ENCODE measurements around the gene SPATA24. TPM values are rescaled to one million over a fixed set of nuclear protein-coding genes. Genes with fewer than 3 reads are reported as not detected.
"Not testable (repeated sequence)": the region's sequence is repeated elsewhere in the genome, so short reads cannot be mapped to it uniquely, and the experiment has no call there.

SPATA24 gene
- total RNA-seq, 1 experiment from 2014 or later = 3.1 TPM

DNA sequence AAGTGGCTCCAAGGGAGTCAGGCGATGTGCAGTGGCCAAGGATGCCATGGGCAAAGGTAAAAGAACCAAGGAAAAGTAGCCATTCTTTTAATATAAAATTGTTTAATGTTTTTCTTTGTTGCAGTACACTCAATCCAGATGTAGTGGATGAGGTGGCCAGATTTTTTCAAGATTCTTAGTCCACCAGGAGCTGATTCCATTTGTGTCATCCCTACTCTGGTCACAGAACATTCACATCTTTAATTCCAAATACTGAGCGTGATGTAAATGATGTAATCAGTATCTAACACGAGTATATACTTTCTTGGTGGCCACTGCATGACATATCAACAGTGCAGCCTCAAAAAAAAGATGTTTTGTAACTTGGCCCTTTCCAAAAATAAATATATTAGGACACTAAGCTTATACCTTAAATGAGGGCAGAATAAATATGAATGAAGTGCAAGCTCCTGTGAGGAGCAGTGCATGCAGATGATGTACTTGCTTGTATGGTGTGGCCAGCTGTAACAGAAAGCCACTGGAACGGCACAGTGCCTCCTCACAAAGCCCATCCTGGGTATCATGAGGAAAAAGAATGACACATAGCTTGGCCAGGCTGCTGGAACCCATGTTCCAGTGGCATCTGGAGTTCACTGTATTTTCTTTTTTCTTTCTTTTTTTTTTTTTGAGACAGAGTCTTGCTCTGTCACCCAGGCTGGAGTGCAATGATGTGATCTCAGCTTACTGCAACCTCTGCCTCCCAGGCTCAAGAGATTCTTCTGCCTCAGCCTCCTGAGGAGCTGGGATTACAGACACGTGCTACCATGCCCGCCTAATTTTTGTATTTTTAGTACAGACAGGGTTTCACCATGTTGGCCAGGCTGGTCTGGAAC is 6.5 kb upstream of the SPATA24 start:
- H2AFZ ChIP-seq (ENCODE audit: low read depth, low read length, poor library complexity, severe bottlenecking) = no peak overlapping the region
- no peaks in the 10 kb centered on the region for H4K20me1 ChIP-seq (ENCODE audit: insufficient read depth)
- no TSS peak for BruUV-seq (replicated peaks)
- H3K27me3 ChIP-seq (ENCODE audit: insufficient read depth, low read length) = no peaks in the 10 kb centered on the region
- no peaks in the 10 kb centered on the region for H3K9me3 ChIP-seq (ENCODE audit: control insufficient read depth in 1 of 2, insufficient read depth in 1 of 2, low read depth in 1 of 2, low read length in 2 of 2)
- ChIA-PET POLR2A (no interaction called here), RAD21 (ENCODE audit: low non-redundant PET in 1 of 2, low total read pairs in 2 of 2, uncharacterized antibody in 2 of 2, unreplicated experiment in 2 of 2) (no interaction called here), CTCF (interaction anchor here (2.5 kb wide), 1 partner anchor 12 kb away, joined by 7 read pairs; no protein-coding TSS in a partner anchor)
- intact Hi-C loops (cut with micrococcal nuclease) = no loop called here
- no peaks in the 10 kb centered on the region for H3K79me2 ChIP-seq (ENCODE audit: insufficient read depth, low read length)
- no peak overlapping the region for H3K4me3 ChIP-seq (replicated peaks in 1 of 2; ENCODE audit: low read depth in 1 of 2, low read length in 2 of 2)
- no peaks in the 10 kb centered on the region for H3K36me3 ChIP-seq (ENCODE audit: control insufficient read depth in 1 of 2, insufficient read depth in 2 of 2, low read length in 2 of 2)
- DNase-seq (ENCODE audit: low read depth, low spot score) = no peak
- H3K4me2 ChIP-seq (ENCODE audit: low read length) = no peak overlapping the region
- H3K9me2 ChIP-seq (ENCODE audit: insufficient read depth) = no peaks in the 10 kb centered on the region
- H3K27ac ChIP-seq (ENCODE audit: low read depth, low read length) = no peak overlapping the region
- H3K9ac ChIP-seq (ENCODE audit: low read length) = no peak overlapping the region
- no peaks in the 10 kb centered on the region for H3K4me1 ChIP-seq (ENCODE audit: control insufficient read depth in 1 of 2, insufficient read depth in 2 of 2, low read length in 2 of 2)
- ATAC-seq = no peak
- TF ChIP-seq ELF1 (IDR thresholded peaks at IDR 0.05; ENCODE audit: borderline replicate concordance, low read depth) (no peak), POLR2A (IDR thresholded peaks at IDR 0.05; ENCODE audit: borderline replicate concordance, extremely low read depth, insufficient read depth, insufficient read length) (no peak), EZH2phosphoT487 (IDR thresholded peaks at IDR 0.05; ENCODE audit: borderline replicate concordance) (no peak), CEBPB (IDR thresholded peaks at IDR 0.05; ENCODE audit: low read depth) (no peak), ZNF274 (IDR thresholded peaks at IDR 0.05; ENCODE audit: low read depth, low read length) (no peak), SRF (IDR thresholded peaks at IDR 0.05; ENCODE audit: low read depth) (no peak), FOSL1 (IDR thresholded peaks at IDR 0.05; ENCODE audit: low read depth) (no peak), ZFX (IDR thresholded peaks at IDR 0.05) (no peak), EGR1 (IDR thresholded peaks at IDR 0.05; ENCODE audit: low read depth) (no peak), JUND (IDR thresholded peaks at IDR 0.05) (no peak), SP1 (IDR thresholded peaks at IDR 0.05; ENCODE audit: low read depth) (no peak)
- TF ChIP-seq, protein P1, sequence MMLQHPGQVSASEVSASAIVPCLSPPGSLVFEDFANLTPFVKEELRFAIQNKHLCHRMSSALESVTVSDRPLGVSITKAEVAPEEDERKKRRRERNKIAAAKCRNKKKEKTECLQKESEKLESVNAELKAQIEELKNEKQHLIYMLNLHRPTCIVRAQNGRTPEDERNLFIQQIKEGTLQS (IDR thresholded peaks at IDR 0.05) = no peak
- TF ChIP-seq, protein P2, sequence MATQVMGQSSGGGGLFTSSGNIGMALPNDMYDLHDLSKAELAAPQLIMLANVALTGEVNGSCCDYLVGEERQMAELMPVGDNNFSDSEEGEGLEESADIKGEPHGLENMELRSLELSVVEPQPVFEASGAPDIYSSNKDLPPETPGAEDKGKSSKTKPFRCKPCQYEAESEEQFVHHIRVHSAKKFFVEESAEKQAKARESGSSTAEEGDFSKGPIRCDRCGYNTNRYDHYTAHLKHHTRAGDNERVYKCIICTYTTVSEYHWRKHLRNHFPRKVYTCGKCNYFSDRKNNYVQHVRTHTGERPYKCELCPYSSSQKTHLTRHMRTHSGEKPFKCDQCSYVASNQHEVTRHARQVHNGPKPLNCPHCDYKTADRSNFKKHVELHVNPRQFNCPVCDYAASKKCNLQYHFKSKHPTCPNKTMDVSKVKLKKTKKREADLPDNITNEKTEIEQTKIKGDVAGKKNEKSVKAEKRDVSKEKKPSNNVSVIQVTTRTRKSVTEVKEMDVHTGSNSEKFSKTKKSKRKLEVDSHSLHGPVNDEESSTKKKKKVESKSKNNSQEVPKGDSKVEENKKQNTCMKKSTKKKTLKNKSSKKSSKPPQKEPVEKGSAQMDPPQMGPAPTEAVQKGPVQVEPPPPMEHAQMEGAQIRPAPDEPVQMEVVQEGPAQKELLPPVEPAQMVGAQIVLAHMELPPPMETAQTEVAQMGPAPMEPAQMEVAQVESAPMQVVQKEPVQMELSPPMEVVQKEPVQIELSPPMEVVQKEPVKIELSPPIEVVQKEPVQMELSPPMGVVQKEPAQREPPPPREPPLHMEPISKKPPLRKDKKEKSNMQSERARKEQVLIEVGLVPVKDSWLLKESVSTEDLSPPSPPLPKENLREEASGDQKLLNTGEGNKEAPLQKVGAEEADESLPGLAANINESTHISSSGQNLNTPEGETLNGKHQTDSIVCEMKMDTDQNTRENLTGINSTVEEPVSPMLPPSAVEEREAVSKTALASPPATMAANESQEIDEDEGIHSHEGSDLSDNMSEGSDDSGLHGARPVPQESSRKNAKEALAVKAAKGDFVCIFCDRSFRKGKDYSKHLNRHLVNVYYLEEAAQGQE (IDR thresholded peaks at IDR 0.05; ENCODE audit: low read depth) = no peak
- TF ChIP-seq, protein P3, sequence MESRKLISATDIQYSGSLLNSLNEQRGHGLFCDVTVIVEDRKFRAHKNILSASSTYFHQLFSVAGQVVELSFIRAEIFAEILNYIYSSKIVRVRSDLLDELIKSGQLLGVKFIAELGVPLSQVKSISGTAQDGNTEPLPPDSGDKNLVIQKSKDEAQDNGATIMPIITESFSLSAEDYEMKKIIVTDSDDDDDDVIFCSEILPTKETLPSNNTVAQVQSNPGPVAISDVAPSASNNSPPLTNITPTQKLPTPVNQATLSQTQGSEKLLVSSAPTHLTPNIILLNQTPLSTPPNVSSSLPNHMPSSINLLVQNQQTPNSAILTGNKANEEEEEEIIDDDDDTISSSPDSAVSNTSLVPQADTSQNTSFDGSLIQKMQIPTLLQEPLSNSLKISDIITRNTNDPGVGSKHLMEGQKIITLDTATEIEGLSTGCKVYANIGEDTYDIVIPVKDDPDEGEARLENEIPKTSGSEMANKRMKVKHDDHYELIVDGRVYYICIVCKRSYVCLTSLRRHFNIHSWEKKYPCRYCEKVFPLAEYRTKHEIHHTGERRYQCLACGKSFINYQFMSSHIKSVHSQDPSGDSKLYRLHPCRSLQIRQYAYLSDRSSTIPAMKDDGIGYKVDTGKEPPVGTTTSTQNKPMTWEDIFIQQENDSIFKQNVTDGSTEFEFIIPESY (IDR thresholded peaks at IDR 0.05; ENCODE audit: extremely low read depth, insufficient replicate concordance, low read length) = no peak
- TF ChIP-seq, protein P4, sequence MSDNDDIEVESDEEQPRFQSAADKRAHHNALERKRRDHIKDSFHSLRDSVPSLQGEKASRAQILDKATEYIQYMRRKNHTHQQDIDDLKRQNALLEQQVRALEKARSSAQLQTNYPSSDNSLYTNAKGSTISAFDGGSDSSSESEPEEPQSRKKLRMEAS (IDR thresholded peaks at IDR 0.05) = no peak

DNA sequence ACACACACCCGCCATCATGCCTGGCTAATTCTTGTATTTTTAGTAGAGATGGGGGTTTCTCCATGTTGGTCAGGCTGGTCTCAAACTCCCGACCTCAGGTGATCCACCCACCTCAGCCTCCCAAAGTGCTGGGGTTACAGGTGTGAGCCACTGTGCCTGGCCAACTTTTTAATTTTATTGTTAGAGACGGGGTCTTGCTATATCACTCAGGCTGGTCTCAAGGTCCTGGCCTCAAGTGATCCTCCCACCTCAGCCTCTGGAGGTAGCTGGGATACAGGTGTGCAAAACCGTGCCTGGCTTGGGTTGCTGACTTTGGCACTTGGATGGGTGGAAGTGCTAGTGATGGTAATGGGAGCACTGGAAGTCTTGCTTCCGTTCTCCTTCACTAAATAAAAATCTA is 5.2 kb upstream of the SPATA24 start:
- H3K9ac ChIP-seq (ENCODE audit: low read length); H3K36me3 ChIP-seq (ENCODE audit: control insufficient read depth in 1 of 2, insufficient read depth in 2 of 2, low read length in 2 of 2); H2AFZ ChIP-seq (ENCODE audit: low read depth, low read length, poor library complexity, severe bottlenecking); H3K27ac ChIP-seq (ENCODE audit: low read depth, low read length); H3K27me3 ChIP-seq (ENCODE audit: insufficient read depth, low read length); CTCF ChIA-PET; POLR2A ChIA-PET; H3K4me1 ChIP-seq (ENCODE audit: control insufficient read depth in 1 of 2, insufficient read depth in 2 of 2, low read length in 2 of 2); H3K4me3 ChIP-seq (replicated peaks in 1 of 2; ENCODE audit: low read depth in 1 of 2, low read length in 2 of 2); H3K79me2 ChIP-seq (ENCODE audit: insufficient read depth, low read length); intact Hi-C loops (cut with micrococcal nuclease); BruUV-seq (replicated peaks); H4K20me1 ChIP-seq (ENCODE audit: insufficient read depth); H3K9me3 ChIP-seq (ENCODE audit: control insufficient read depth in 1 of 2, insufficient read depth in 1 of 2, low read depth in 1 of 2, low read length in 2 of 2); H3K9me2 ChIP-seq (ENCODE audit: insufficient read depth); DNase-seq (ENCODE audit: low read depth, low spot score); RAD21 ChIA-PET (ENCODE audit: low non-redundant PET in 1 of 2, low total read pairs in 2 of 2, uncharacterized antibody in 2 of 2, unreplicated experiment in 2 of 2); H3K4me2 ChIP-seq (ENCODE audit: low read length); ATAC-seq: not testable (repeated sequence)
